Uterus (tissue), 4 donors: ENCODE measurements around the gene CFAP119. TPM values are rescaled to one million over a fixed set of nuclear protein-coding genes. Genes with fewer than 3 reads are reported as not detected.

Source experiments
- DNase-seq, 2 donors: peaks; one replicate each; pipeline ENCODE4 v3.0.0-alpha.2; 2019 to 2020
- H3K27ac ChIP-seq, 2 donors: fragments of 200-600 bp; sonication (generic); 1 replicate in 1 of 2; 2 replicates in 1 of 2; pipeline ENCODE4 v1.5.1; 2016 to 2018
- H3K27me3 ChIP-seq, 2 donors: fragments of 200-600 bp; sonication (generic); one replicate each; pipeline ENCODE4 v1.5.1; 2018 to 2019; ENCODE audit warnings: control low read depth in 1 of 2
- H3K36me3 ChIP-seq, 2 donors: fragments of 200-600 bp; sonication (generic); one replicate each; pipeline ENCODE4 v1.5.1; 2019; ENCODE audit warnings: control low read depth in 1 of 2
- H3K4me1 ChIP-seq, 2 donors: fragments of 200-600 bp; sonication (generic); one replicate each; pipeline ENCODE4 v1.5.1; 2018 to 2019; ENCODE audit warnings: control low read depth in 1 of 2
- H3K4me3 ChIP-seq, 2 donors: fragments of 200-600 bp; sonication (generic); 1 replicate in 1 of 2; 2 replicates in 1 of 2; pipeline ENCODE4 v1.5.1; 2018 to 2019; ENCODE audit warnings: mild to moderate bottlenecking in 1 of 2
- H3K9me3 ChIP-seq, 2 donors: fragments of 200-600 bp; sonication (generic); one replicate each; pipeline ENCODE4 v1.5.1; 2019; ENCODE audit warnings: control low read depth in 1 of 2
- CTCF ChIP-seq, 4 experiments: fragments of 200-600 bp in 2 of 4; fragments of 450-650 bp in 2 of 4; sonication (generic) in 2 of 4; IDR thresholded peaks; one replicate each; pipeline ENCODE4 v1.5.1; 2016 to 2019; ENCODE audit warnings: antibody characterized with exemption in 4 of 4, mild to moderate bottlenecking in 2 of 4, moderate library complexity in 1 of 4
- POLR2A ChIP-seq, 2 donors: fragments of 450-650 bp; IDR thresholded peaks; one replicate each; pipeline ENCODE4 v1.6.1; 2016; ENCODE audit warnings: antibody characterized with exemption in 2 of 2, mild to moderate bottlenecking in 1 of 2, moderate library complexity in 1 of 2
- intact Hi-C: fragments of 100-400 bp; cut with DNase I; formaldehyde crosslinking; loops from one replicate; pipeline ENCODE4 v1.15.1; 2023; ENCODE audit warnings: low total_unique reads
- total RNA-seq, 4 donors: library from RNA; depleted of rRNA in 3 of 4; stranded (reverse); fragments of >200 nt in 3 of 4; gene quantifications; one replicate each; pipeline versions ENCODE4 v1.1.0 to v1.2.4, GENCODE V29; 2014 to 2023
- donor health status: DM: yes; HTN: yes; CAD: no.

CFAP119 gene
- total RNA-seq, 4 donors from 2014 or later = 4.1 to 9.1 TPM; not detected in 2

- H3K36me3 ChIP-seq = no peaks in the 10 kb centered on the region
- no peaks in the 10 kb centered on the region for H3K27me3 ChIP-seq
- no peak for TF ChIP-seq CTCF (IDR thresholded peaks at IDR 0.05)
- TF ChIP-seq POLR2A (IDR thresholded peaks at IDR 0.05) = no peak
- no peak overlapping the region for H3K27ac ChIP-seq
- no peak overlapping the region for H3K4me3 ChIP-seq
- intact Hi-C loops = no loop called here
- H3K9me3 ChIP-seq = no peaks in the 10 kb centered on the region
- no peak for DNase-seq
- H3K4me1 ChIP-seq = no peaks in the 10 kb centered on the region
Measured at GRCh38 chr16:30724641-30725417, 37.0 kb downstream of the CFAP119 start.

- TF ChIP-seq CTCF (IDR thresholded peaks at IDR 0.05) (no peak), POLR2A (IDR thresholded peaks at IDR 0.05) (no peak)
- no peaks in the 10 kb centered on the region for H3K36me3 ChIP-seq
- H3K4me1 ChIP-seq = no peaks in the 10 kb centered on the region
- H3K27me3 ChIP-seq = no peaks in the 10 kb centered on the region
- no peak overlapping the region for H3K27ac ChIP-seq
- H3K4me3 ChIP-seq = no peak overlapping the region
- H3K9me3 ChIP-seq = no peaks in the 10 kb centered on the region
- intact Hi-C loops = no loop called here
- no peak for DNase-seq
Measured at GRCh38 chr16:30723725-30724355, 38.0 kb downstream of the CFAP119 start.

GRCh38 chr16:30722916-30723315 lies 38.9 kb downstream of the CFAP119 start:
- Histone ChIP-seq H3K9me3 (no peaks in the 10 kb centered on the region), H3K4me3 (no peak overlapping the region), H3K27ac (no peak overlapping the region), H3K36me3 (no peaks in the 10 kb centered on the region), H3K27me3 (no peaks in the 10 kb centered on the region), H3K4me1 (no peaks in the 10 kb centered on the region)
- DNase-seq = no peak
- intact Hi-C loops = no loop called here
- TF ChIP-seq CTCF (IDR thresholded peaks at IDR 0.05) (no peak), POLR2A (IDR thresholded peaks at IDR 0.05) (no peak)

GRCh38 chr16:30722443-30722842 lies 39.4 kb downstream of the CFAP119 start:
- H3K4me3 ChIP-seq = no peak overlapping the region
- TF ChIP-seq POLR2A (IDR thresholded peaks at IDR 0.05) (no peak), CTCF (IDR thresholded peaks at IDR 0.05) (no peak)
- no peaks in the 10 kb centered on the region for H3K9me3 ChIP-seq
- H3K36me3 ChIP-seq = no peaks in the 10 kb centered on the region
- H3K4me1 ChIP-seq = no peaks in the 10 kb centered on the region
- no peak for DNase-seq
- no peaks in the 10 kb centered on the region for H3K27me3 ChIP-seq
- intact Hi-C loops = no loop called here
- no peak overlapping the region for H3K27ac ChIP-seq

GRCh38 chr16:30721606-30722005 lies 40.3 kb downstream of the CFAP119 start:
- Histone ChIP-seq H3K27ac (no peak overlapping the region), H3K27me3 (no peaks in the 10 kb centered on the region), H3K36me3 (no peaks in the 10 kb centered on the region), H3K4me3 (no peak overlapping the region), H3K9me3 (no peaks in the 10 kb centered on the region), H3K4me1 (no peaks in the 10 kb centered on the region)
- intact Hi-C loops = no loop called here
- no peak for DNase-seq
- TF ChIP-seq POLR2A (IDR thresholded peaks at IDR 0.05) (no peak), CTCF (IDR thresholded peaks at IDR 0.05) (no peak)
